Pancreas (tissue), 10 donors: ENCODE results near the gene PHOX2B. TPM values are rescaled to one million over a fixed set of nuclear protein-coding genes. Genes with fewer than 3 reads are reported as not detected.
A peak's percentile ranks its signal among the peaks of the same experiment; 100 is the strongest.

Source experiments
- ATAC-seq, 4 donors: fragments of 200-7000 bp; cut with Tn5 transposase; one replicate each; pipeline versions ENCODE4 v1.8.0 to v1.9.1; 2020; ENCODE audit warnings: mild to moderate bottlenecking in 4 of 4, moderate library complexity in 4 of 4
- DNase-seq, 6 donors: peaks; one replicate each; pipeline ENCODE4 v3.0.0-alpha.2; 2020
- FAIRE-seq: peaks from 2 replicates; lab custom pipeline; 2012; peaks lifted over from hg19 to GRCh38; lab: Jason Lieb, UNC
- H3K27ac ChIP-seq, 4 donors: fragments of 200-600 bp; sonication (generic); 1 replicate in 3 of 4; 2 replicates in 1 of 4; pipeline versions ENCODE4 v1.5.0 to v1.8.0; 2020
- H3K27me3 ChIP-seq, 4 donors: fragments of 200-600 bp; one replicate each; pipeline ENCODE4 v1.8.0; 2021
- H3K36me3 ChIP-seq, 3 donors: fragments of 200-600 bp; sonication (generic) in 1 of 3; one replicate each; pipeline versions ENCODE4 v1.5.0 to v1.8.0; 2020 to 2021
- H3K4me1 ChIP-seq, 3 donors: fragments of 200-600 bp; one replicate each; pipeline ENCODE4 v1.8.0; 2021
- H3K4me3 ChIP-seq, 4 donors: fragments of 200-600 bp; sonication (generic) in 2 of 4; one replicate each; pipeline versions ENCODE4 v1.5.0 to v1.8.0; 2020 to 2021
- H3K9me3 ChIP-seq, 4 donors: fragments of 200-600 bp; one replicate each; pipeline ENCODE4 v1.8.0; 2021
- WGBS, 2 donors: extraction: QIAGEN DNeasy Blood & Tissue Kit; methylation state at CpG; one replicate each; pipeline ENCODE4 v1.1.7; 2013; 5-methylcytosine and 5-hydroxymethylcytosine counted together
- intact Hi-C, 3 donors: fragments of 100-400 bp; cut with DNase I; formaldehyde crosslinking; loops; one replicate each; pipeline versions ENCODE4 v1.11.1 to v1.14.2; 2022
- polyA plus RNA-seq, 2 donors: library from polyadenylated mRNA; stranded (reverse); fragments of 200-250 nt; gene quantifications; one replicate each; pipeline ENCODE4 v1.2.3, GENCODE V29; 2013
- total RNA-seq, 6 donors: library from RNA; stranded (reverse); fragmentation: NEBNext Ultra II Directional in 4 of 6; extraction: Animal tissue kit (Norgen Biotek cat#: 25700) in 4 of 6; gene quantifications; one replicate each; pipeline versions ENCODE4 v1.2.1 to v1.2.4, GENCODE V29; 2021 to 2023
- TF ChIP-seq, protein P1 (sequence below), 4 donors: fragments of 200-600 bp; sonication (generic) in 3 of 4; IDR thresholded peaks; one replicate each; pipeline versions ENCODE4 v1.5.0 to v1.8.0; 2021; ENCODE audit warnings: antibody characterized with exemption in 4 of 4
- donor health status: healthy with polysubstance abuse.
- donor health status: DM: no; HTN: no; CAD: no; lungs with moderate emphysema.
- donor health status: DM: no; HTN: no; CAD: no.
- donor health status: control.
- donor health status: control.
- donor health status: Bipolar disorder and iron deficiency.
- donor health status: DM: yes; HTN: yes; CAD: no.
- donor health status: DM: no; HTN: no; CAD: no.
- donor health status: DM: no; HTN: no; CAD: no.
- donor health status: DM: yes; HTN: yes; CAD: no.

The PHOX2B gene
- total and polyA plus RNA-seq, 8 donors, result 0.54 TPM; not detected in 7

DNA sequence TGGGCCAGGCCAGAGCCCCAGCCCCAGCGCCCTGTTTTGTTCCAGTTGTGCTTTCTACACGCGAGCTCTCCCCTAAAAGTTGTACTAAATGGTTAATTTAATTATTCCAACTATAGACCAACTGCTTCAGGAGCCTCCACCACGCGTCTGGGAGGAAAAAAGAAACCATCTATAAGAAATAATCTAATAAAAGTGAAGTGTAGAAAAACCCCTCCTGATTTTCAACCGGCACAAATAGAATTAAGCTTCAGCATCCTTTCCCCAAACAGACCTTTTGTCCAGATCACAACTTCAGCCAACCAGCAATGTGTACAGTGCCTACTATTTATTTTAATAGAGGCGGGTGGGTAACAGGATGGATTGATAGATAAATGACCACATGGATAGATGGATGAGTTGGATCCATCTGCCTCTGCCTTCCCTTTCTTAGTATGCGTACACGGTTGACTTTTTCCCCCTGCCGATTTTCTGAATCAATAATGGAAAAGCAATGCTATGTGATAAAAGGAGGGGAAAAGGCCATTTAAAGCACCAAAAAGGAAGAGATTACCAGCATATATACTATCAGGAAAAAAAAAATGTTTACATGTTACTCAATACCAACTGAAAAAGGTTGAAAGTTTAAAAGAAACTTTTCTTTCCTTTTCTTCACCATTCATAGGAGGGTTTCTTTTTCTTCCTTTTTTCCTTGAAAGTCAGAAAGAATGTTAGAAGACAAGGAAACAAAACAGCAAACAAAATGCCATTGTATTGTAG is 3.7 kb upstream of the PHOX2B start:
- peaks cover 0 to 52% (median 12%) of the 10 kb centered on the region in 4 donors for H3K27me3 ChIP-seq
- no peaks in the 10 kb centered on the region for H3K9me3 ChIP-seq

DNA sequence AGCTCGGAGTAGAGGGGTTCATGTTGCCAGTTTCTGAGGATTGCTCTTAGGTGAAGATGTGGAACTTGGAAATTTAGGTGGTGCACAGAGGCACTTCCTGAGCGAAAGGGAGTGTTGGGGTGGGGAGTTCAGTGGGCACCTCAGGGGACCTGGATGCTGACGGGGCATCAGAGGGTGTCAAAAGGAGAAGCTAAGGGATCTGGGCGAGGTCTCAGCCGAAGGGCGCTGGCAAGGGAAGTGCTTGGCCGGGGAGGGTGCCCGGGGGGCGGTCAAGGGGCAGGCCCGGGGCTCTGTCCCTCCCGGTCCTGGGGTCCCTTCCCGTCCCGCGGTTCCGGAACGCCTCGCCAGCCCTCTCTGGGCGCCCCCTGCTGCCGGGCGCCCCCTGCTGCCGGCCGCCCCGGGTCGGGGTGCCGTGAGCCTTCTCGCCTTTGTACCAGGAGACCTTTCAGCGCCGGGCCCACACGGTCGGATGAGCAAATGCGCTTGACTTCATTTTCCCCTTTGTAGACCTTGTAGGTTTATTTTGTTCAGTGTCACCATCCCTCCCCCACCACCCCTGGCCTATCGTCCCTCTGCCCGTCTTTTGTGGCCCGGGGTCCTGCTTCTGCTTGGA is 3.0 kb upstream of the PHOX2B start:
- Histone ChIP-seq H3K4me1 (no peaks in the 10 kb centered on the region), H3K4me3 (no peak overlapping the region), H3K27me3 (peaks cover 0 to 55% (median 13%) of the 10 kb centered on the region in 4 donors), H3K9me3 (no peaks in the 10 kb centered on the region), H3K36me3 (no peaks in the 10 kb centered on the region), H3K27ac (no peak overlapping the region)
- 4% methylated on average over 24 to 34 of the region's 34 CpGs for WGBS, 2 donors
- intact Hi-C loops, result no loop called here
- ATAC-seq, result no peak
- no peak for FAIRE-seq
- peak in 1 of 6 donors; percentile 46 for DNase-seq
- TF ChIP-seq, protein P1, sequence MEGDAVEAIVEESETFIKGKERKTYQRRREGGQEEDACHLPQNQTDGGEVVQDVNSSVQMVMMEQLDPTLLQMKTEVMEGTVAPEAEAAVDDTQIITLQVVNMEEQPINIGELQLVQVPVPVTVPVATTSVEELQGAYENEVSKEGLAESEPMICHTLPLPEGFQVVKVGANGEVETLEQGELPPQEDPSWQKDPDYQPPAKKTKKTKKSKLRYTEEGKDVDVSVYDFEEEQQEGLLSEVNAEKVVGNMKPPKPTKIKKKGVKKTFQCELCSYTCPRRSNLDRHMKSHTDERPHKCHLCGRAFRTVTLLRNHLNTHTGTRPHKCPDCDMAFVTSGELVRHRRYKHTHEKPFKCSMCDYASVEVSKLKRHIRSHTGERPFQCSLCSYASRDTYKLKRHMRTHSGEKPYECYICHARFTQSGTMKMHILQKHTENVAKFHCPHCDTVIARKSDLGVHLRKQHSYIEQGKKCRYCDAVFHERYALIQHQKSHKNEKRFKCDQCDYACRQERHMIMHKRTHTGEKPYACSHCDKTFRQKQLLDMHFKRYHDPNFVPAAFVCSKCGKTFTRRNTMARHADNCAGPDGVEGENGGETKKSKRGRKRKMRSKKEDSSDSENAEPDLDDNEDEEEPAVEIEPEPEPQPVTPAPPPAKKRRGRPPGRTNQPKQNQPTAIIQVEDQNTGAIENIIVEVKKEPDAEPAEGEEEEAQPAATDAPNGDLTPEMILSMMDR (IDR thresholded peaks at IDR 0.05), result no peak

More for the DNA sequence above, 3.7 kb upstream of the PHOX2B start:
- Histone ChIP-seq H3K4me3 (no peak overlapping the region), H3K36me3 (no peaks in the 10 kb centered on the region), H3K4me1 (no peaks in the 10 kb centered on the region), H3K27ac (no peak overlapping the region)
- intact Hi-C loops, result no loop called here
- DNase-seq (no peak), ATAC-seq (no peak), FAIRE-seq (no peak)
- 16 to 18% methylated on average over 10 of the region's 10 CpGs for WGBS, 2 donors
- TF ChIP-seq, protein P1 (IDR thresholded peaks at IDR 0.05), result no peak

DNA sequence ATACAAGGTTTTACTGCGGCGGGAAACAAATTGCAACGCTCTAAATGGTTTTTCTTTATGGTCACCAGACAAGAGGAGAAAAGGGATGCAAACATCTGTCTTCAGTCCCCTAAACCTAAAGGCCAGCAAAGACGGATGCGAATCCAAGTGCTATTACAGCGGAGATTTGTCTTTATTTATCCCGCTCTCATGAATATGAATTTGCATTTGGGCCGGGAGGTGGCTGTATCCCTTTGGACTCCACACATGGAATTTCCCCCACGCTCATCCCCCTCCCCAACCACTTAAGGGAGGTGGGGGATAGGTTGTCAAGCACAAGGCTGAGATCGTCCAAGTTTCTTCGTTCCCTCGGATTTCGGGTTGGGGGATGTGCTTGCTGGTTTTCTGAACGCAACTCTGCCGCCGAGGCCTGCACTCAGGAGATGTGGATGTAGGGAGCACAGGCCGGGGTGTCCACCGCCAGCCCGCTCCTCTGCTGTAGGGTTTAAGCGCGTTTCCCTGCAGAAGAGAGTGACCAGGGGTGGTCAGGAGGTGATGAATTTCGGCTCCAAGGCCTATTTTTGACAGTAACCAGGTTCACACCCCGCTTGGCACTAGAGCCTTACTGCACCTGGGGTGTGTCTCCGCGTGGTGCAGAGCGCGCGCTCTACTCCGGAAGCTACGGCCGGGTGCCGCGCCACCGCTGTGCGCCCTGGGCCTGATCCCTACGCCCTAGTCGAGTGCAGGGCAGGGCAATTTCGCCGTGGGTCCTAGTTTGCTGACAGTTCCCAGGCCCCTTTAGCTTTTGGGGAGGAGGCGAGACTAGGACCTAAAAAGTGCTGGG is 2.3 kb upstream of the PHOX2B start:
- no peaks in the 10 kb centered on the region for H3K9me3 ChIP-seq
- FAIRE-seq (no peak), DNase-seq (no peak), ATAC-seq (no peak)
- H3K36me3 ChIP-seq, result no peaks in the 10 kb centered on the region
- intact Hi-C loops, result no loop called here
- H3K27me3 ChIP-seq, result peaks cover 0 to 54% (median 13%) of the 10 kb centered on the region in 4 donors
- no peaks in the 10 kb centered on the region for H3K4me1 ChIP-seq
- TF ChIP-seq, protein P1 (IDR thresholded peaks at IDR 0.05), result no peak
- H3K27ac ChIP-seq, result no peak overlapping the region
- no peak overlapping the region for H3K4me3 ChIP-seq
- WGBS, 2 donors, result 5 to 6% methylated on average over 40 of the region's 40 CpGs

DNA sequence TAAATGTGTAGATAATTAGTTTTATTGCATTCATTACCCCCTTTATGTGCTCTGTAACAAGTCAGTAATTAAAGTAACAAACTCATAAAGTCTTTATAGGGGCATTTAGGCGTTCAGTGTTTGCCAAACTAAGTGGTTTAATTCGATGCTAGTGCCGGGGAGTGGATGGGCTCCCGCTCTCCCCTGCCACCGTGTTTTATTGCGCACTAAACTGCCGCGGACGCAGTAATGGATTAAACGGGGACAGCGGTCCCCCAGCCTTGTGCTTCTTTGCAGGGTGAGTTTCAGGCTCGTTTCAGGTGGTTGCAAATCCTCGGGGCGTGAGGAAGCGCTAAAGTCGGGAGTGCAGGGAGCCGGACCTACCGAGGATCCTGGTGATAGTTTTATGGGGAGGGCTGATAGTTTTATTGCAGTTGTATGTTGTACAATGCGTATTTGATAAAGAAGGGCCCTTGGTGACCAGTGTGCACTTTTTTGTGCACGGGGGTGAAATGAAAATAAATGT is 1.6 kb upstream of the PHOX2B start:
- intact Hi-C loops, result no loop called here
- Histone ChIP-seq H3K27me3 (peaks cover 0 to 58% (median 13%) of the 10 kb centered on the region in 4 donors), H3K9me3 (no peaks in the 10 kb centered on the region), H3K27ac (no peak overlapping the region), H3K36me3 (no peaks in the 10 kb centered on the region), H3K4me3 (no peak overlapping the region), H3K4me1 (no peaks in the 10 kb centered on the region)
- no peak for FAIRE-seq
- 4% methylated on average over 20 of the region's 20 CpGs for WGBS, 2 donors
- TF ChIP-seq, protein P1 (IDR thresholded peaks at IDR 0.05), result no peak
- no peak for DNase-seq
- no peak for ATAC-seq
